Measurements from ENCODE around the gene RALB.
"Not testable (repeated sequence)": the region's sequence is repeated elsewhere in the genome, so short reads cannot be mapped to it uniquely, and the experiment has no call there.

The RALB gene

DNA sequence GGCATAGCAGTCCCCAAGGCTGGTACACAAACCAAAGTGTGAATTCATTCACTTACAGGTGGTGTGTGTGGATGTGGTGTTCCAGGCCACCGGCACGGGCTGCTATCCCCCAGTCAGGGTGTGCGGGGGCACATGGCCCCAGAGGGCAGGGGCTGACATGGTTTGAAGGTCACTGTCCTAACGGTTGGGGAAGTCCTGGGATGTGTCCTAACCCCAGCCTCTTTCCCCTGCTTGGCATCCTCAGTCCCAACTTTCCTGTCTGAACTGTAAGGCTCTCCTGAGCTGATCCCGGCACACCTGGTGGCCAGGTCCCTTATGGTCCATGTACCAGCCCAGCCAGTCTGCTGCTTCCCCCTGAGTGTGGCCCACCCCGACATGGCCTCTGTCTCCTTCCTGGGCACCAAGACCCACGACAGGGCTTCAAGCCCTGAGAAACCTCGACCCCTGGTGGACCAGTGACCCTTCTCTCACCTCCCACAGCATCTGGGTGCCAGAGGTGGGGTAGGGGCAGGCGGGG, 27.0 kb upstream of the RALB start:
- DNase-seq = no peak

DNA sequence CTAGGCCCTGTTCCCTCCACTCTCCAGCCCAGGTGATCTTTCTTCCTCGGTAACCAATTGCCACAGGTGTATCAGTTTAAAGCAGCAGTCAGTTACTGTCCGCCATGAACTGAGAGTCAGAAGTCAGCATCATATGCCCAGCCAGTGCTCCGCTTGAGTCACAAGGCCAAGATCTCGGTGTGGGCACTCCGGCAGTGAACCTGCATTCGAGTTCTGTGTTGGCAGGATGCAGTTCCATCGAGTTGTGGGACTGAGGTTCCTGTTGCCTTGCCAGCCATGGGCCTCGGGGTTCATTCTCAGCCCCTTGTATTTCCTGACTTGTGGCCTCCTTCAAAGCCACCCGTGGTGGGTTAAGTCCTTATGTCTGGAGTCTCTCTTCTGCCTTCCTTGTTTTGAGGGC, 26.3 kb upstream of the RALB start:
- no peak for DNase-seq

DNA sequence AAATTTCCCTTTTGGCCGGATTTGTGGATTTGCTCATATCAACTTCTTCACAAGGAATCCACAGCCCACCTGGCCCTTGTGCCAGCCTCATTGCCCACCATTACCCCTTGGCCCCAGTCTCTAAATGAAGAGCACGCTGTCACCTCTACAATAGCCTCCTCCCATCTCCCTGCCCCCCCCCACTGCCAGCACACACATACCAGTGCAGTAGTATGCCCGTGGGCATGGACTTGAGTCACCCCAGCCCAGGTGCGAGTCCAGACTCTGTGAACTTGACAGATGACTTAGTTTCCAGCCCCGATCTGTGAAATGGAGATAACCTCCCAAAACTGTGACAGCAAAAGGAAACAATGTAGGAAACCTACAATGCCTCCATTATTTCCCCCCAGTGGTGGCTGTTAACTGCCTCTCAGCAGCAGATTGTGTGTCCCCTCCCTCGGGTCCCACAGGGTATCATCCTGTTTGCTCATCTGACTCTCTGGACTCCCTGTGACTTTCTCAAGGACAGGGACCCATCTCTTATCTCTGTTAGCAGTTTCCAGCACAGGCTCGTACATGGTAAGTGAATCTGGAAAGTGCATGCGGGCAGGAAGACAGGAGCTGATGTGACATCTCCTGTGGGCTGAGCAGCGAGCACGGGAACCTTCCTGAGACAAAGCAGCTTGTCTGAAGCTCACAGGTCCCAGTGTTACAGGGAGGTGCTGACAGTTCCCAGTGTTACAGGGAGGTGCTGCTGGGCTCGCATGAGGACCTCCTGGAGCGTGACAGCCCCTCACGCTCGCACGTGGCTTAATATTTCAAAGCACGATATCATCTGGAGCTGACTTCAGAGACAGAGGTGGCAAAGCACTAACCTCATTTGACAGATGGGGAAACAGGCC, 25.3 kb upstream of the RALB start:
- no peak for DNase-seq

DNA sequence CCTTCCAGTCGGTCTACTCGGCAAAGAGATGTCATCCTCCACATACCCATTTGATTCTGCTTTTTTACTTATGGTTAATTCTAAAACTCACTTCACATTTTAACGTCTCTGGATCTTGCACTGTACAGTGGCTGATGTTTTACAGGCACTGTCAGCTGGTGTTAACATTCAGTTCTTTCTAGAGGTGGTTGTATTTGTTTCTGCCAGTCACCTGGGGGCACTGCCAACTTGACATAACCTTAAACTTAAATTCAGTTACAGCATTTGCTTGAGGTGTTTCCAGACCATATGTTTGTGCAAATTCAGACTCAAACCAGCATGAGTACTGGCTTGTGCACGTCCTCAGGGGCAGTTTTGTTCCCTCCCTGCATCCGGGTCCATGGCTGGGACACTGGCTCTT, 24.1 kb upstream of the RALB start:
- DNase-seq = no peak

DNA sequence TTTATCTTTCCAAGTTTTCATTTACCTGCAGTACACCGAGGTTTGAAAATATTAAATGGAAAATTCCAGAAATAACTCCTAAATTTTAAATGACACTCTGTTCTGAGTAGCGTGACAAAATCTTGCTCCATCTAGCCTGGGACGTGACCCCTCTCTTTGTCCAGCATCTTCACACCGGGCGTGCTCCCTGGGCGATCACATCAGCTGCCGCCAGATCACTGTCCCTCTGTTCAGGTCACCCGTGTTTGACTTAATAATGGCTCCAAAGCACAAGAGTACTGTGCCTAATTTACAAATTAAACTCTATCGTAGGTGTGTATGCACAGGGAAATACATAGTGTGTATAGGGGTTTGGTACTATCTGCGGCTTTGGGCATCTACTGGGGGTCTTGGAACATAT, 23.3 kb upstream of the RALB start:
- DNase-seq = no peak

DNA sequence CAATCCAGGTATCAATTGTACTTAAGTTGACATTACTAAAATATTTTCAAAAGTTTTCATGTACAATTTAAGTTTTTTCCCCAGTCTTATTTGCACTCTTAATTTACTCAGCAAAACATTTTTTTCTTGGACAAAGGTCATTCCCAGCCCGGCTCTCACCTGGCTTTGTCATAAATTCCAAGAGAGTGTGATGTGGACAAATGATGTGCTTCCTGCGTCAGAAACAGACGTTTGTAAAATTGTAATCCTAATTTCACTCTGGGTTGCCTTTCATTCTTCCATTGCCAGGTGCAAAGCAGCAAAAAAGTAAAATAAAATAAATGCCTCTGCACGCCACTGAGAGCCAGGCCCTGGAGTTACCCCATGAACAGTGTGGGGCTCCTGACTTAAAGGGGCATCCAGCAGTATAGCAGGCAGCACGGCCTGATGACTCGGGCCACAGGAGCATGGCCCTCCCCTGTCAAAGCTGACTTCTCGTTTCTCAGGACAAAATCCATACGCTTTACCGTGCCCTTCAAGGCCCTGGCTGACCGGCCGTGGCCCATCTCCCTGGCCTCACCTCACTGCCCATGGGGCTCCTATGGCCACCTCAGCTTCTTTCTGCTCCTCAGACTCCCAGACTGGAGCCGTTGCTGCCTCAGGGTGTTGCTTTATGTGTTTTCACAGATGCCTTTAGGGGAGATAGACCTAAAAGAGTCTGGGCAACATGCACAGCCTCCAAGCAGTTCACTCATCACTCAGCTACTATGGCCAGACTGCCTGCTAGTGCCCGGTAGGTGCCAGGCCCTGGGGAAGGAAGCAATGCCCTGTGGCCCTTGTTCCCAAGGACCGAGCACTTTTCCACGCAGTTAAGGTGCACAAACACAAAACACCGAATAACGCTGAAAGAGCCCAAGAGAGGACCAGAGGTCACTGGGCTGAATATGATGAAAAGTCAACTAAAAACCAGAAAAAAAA, 21.9 kb upstream of the RALB start:
- DNase-seq = no peak

DNA sequence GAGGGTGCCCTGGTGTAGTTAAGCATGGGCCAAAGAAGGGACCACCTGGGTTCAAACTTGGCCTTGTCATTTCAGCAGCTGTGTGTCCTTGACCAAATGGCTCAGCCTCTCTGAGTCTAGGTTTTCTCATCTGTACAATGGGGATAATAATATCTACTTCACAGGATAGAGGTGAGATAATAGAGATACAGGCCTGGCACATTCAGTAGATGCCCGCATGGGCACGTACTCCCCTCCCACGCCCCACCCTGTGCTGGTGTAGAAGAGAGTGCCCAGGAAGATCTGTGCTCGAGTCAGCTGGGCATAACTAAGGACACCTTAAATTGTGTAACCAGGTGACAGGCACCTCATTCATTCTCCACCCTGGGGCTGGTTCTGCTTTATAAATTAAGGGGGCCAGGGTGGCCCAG, 21.1 kb upstream of the RALB start:
- DNase-seq = no peak

DNA sequence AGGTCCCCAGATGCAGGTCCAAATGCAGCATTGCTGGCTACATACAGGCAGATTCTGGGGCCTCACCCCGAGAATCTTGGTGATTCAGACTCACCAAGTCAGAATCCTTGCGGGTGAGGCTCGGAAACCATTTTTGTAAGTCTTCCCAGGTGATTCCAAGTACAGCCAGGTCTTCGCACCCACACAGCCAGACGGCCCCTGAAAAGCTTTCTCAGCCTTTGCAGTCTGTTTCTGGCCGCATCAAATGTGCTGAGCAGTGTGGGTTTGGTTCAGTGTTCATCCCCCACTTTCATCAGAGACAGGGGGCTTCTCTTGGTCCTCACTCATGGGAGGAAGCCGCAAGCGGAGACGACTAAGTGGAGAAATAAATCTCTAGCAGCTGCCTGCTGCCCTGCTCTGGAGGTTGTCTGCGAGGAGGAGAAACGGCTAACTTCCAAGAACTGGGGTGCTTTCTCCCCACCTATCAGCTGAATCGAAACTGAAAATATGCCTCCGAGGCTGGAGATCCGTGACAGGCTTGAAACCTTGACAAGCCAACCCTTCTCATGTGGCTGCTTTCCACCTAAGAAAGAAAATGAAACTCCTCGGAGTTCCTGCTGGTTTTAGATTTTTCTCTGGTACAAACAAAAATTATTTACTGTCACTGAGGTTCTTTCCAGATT, 20.5 kb upstream of the RALB start:
- DNase-seq = no peak

DNA sequence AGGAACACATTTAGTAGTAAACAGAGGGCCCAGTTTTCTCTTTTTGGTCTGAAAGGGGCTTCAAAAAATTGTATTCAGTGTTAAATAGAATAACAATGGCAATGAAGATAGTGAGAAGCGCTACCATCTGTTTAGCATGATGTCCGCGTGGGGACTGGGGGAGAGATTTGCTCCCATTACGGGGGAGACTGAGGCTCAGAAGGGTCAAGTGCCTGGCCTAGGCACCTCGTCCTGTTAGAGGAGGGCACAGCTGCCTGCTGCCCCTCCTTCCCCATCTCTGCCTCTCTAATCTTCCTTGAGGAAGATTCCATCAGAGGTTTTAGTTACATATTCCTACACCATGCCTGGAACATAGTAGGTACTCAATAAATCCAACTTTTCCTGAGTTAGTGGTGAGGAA, 19.4 kb upstream of the RALB start:
- no peak for DNase-seq

DNA sequence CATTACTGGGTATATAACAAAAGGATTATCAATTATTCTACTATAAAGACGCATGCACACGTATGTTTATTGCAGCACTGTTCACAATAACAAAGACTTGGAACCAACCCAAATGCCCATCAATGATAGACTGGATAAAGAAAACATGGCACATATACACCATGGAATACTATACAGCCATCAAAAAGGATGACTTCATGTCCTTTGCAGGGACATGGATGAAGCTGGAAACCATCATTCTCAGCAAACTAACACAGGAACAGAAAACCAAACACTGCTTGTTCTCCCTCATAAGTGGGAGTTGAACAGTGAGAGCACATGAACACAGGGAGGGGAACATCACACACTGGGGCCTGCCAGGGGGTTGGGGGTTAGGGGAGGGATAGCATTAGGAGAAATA, 17.5 kb upstream of the RALB start:
- DNase-seq = not testable (repeated sequence)

DNA sequence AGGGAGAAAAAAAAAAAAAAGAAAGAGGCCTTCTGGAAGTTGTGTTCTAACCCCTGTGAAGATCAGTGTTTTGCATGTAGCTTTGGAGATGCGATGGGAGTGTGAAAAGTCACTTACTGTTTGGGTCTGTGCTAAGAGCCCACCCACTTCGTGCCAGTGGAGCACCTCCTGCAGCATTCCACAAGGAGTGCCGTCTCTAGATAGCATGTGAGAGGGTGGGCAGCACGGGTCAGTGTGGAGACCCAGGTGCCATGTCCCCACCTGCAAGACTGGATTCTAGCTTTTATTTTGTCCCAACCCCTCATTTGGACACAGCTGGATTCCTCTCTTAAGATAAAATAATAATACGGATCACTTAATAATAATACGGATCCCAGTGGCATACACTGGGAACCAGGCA, 17.0 kb upstream of the RALB start:
- DNase-seq = no peak

DNA sequence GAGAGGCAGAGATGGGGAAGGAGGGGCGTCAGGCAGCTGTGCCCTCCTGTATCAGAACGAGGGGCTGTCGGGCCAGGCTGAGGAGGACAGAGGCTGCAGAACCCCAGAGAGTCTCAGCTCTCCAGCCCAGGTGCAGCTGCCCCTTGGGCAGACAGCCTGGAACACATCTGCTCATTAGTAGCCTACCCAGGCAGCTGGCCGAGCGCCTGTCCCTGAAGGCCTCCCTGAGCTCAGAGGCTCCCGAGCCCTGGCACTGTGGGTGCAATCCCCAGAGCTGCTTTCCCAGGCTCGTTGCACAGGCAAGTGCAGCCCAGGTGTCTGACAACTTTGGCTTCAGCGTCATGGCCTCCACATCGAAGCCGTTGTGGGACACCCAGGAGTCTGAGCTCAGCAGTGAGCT, 16.3 kb upstream of the RALB start:
- DNase-seq = no peak

DNA sequence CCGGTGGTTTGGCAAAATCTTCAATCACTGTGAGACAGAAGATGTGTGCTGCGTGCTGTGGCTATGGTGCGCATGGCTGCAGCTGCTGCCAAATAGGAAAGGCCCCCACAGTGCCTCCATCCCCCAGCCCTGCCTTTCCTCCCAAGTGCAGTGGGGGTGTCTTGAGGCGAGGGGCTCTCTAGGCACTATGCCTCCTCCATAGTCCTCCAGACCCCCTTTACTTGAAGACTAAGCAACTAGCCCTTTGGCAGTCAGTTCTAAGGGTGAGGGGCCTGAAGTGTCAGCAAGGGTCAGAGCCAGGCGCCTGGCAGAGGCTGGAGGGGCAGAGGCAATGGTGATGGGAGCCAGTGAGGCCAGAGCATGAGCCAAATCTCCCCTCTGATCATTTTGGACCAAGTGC, 15.9 kb upstream of the RALB start:
- DNase-seq = no peak

DNA sequence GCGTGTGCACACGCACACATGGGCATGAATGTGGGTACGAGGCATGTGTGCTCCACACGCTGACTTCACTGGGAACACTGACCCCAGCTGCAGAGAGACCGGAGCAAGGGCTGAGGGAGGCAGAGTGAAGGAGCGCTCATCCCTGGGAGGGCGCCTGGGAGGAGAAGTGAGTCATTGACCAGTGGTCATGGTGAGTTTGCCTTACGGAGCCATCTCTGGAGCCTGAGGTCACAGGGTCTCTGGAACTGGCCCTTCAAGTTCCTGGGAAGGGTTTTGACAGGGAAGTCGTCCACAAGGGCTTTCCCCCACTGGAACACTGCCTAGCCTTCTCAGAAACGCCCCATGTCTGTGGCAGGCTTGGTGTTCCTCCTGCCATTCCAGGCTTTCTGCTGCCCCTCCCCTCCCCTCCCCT, 15.2 kb upstream of the RALB start:
- DNase-seq = no peak

DNA sequence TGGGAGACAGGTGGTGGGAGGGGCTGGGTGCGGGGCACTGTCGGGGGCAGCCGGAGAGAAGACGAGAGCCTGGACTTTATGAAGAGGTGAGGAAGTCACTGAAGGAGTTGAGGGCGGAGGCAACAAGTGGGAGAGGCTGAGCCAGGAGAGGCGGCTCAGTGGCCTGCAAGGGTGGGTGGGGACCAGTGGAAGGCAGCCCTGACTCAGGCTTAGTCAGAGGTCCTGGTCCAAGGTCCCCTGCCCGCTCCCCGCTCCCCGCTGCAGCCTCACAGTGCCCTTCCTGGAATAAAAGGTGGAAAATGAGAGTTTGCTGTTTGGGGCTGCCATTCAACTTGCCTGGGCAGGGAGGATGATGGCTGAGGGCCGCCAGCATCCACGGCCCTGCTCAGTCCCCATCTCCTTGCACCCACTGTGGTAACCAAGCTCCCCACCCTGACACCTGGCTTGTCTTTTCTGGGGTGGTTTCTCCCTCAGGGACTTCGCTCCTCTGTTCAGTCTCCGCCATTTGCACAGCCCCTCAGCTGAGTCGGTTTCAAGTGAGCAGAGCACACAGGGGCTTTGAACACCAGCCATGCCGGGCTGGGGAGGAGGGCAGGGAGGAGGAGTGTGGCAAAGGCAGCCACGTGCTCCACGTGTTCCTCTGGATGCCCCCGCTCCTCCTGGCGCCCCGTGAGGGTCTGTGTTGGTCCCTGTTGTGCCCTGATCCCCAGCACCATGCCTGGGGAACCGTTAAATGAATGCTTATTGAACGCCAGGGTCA, 13.7 kb upstream of the RALB start:
- no peak for DNase-seq

DNA sequence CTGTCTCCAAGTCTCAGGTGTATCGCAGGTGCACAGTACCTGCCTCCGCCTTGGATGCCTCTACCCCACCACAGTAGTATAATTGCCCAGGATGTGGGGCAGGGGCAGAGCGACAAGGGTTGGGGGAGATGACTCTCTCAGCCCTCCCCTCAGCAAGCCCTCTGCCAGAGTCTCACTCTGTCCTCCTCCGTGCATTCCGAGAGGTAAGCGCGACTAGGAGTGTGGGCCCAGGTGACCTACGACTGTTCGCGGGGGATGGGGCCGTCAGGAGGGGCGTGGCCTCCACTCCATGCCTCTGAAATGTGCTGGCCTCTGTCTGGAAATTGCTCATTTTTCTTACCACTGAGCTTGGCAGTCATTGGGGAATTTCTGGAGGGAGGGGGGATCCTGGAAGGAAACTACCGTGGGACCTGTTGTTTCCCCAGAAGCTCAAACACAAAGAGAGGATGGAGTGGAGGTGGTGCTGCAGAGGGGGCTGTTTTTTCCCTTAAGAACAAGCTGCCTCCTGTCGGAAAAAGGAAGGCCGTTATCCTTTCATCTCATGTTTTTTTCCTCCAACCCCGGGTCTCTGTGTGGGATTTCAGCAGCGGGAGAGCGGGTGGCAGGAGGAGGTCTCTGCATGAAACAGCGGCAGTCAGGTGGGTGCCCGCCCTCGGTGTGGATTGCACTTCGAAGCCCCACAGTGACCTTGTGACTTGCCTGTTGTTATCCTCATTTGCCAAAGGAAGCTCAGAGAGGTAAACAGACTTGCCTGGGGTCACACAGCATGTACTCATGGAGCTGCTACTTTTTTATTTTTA, 13.0 kb upstream of the RALB start:
- DNase-seq = no peak

DNA sequence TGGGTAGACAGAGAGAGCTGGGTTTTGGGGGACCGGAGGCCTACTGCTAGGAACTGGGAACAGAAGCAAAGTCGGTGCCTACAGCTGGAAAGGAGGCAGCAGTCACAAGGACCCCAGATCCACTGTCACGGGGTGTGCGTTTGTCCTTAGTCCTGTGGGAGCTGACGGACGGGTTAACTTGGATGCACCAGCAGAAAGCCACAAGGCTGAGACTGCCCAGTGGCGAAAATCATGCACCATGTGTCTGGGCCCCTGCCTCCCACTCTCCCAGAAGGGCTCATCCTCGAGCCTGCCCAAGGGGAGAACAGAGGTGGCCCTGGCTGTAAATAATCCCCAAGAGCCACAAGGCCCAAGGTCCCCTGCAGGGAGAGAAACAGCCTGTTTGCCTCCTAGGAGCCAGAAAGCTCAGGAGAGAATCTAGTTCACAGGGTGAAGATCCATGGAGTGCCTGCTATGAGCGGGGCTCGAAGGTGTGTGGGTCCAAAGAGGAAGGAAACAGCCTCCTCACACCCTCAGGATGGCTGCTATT, 11.7 kb upstream of the RALB start:
- DNase-seq = no peak

DNA sequence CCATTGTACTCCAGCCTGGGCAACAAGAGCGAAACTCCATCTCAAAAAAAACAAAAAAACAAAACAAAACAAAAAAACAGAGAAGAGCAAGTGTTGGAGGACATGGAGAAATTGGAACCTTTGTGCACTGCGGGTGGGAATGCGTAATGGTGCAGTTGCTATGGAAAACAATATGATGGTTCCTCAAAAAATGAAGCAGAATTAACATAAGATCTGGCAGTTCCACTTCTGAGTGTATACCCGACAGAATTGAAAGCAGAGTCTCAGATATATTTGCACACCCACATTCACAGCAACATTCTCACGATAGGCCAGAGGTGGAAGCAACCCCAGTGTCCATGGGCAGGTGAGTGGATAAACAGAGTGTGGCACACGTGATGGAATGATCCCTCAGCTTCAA, 11.0 kb upstream of the RALB start:
- DNase-seq = no peak

DNA sequence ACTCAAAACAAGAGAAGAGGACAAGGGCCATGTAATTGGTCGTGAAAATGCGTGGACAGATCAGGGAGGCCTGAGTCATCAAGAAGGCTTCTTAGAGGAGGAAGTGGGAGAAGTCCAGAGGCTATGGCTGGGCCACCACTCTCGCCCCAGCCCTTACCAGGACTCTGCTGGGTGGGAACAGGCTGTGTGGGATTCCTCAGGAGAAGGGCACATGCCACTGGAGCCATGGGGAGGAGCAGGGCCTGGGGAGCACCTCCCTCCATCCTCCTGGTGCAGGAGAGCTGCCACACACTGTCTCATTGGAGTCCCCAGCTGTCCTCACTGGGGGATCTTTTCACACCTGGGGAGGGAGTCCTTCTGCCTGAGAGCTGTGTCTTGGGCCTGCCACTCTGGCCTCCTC, 9.4 kb upstream of the RALB start:
- no peak for DNase-seq

DNA sequence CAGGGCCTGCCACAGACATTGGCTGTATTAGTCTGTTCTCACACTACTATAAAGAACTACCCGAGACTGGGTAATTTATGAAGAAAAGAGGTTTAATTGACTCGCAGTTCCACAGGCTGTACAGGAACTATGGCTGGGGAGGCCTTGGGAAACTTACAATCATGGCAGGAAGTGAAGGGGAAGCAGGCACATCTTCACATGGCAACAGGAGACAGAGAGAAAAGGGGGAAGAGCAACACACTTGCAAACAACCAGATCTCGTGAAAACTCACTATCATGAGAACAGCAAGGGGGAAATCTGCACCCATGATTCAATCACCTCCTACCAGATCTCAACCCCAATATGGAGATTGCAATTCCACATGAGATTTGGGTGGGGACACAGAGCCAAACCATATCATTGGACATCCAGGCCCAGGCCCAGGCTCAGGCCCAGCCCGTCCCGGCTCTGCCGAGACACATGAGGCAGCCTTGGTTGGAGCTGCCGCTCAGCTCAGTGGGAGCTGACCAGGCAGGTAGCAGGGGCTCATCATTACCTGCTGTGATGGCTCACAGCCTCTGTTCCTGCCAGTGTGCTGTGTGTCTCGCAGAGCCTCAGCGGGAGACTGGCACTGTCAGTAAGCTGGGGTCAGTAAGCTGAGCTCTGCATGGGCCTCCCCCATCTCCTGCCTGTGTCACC, 8.6 kb upstream of the RALB start:
- DNase-seq = no peak

All from NCI-H2029 treated with DMSO at 0.1 percent for 48 hours (cell line).